ENCODE data around the gene AVPI1.
"Not testable (repeated sequence)": the region's sequence is repeated elsewhere in the genome, so short reads cannot be mapped to it uniquely, and the experiment has no call there.

AVPI1 gene

GRCh38 chr10:97640174-97640867 is 46.7 kb downstream of the AVPI1 start, which contains the start of gene PI4K2A:
TSS of gene PI4K2A (plus strand) at chr10:97640671. CDS start at chr10:97640743, 72 bp downstream.
- DNase-seq, result peak; percentile 99

DNA sequence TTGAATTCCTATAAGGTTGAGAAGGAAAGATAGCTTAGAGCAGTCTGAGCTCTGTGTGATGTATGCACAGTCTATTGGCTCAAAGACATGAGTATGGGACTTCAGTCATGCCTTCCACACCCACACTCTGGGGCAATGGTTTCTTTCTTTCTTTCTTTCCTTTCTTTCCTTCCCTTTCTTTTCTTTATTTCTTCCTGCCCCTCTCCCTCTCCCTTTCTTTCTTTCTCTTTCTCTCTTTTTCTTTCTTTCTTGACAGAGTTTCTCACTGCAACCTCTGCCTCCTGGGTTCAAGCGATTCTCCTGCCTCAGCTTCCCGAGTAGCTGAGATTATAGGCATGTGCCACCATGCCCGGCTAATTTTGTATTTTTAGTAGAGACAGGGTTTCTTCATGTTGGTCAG is 48.0 kb downstream of the AVPI1 start:
- DNase-seq, result not testable (repeated sequence)

DNA sequence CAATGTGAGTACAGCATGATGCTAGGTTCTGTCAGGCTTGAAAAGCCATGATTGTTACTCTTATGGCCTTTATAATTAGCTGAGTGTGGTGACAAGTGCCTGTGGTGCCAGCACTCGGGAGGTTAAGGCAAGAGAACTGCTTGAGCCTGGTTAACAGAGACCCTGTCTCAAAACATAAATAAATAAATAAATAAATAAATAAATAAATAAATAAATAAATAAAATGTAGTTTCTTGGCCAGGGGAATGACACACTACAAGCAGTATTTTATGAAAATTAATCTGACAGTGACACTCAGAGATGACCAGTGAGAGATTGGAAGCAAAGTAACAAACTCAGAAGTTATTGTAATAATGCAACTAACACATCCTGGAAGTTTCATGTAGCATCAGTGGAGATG is 51.5 kb downstream of the AVPI1 start:
- DNase-seq, result no peak

- no peak for DNase-seq
Measured at GRCh38 chr10:97633921-97634320, 53.1 kb downstream of the AVPI1 start.

GRCh38 chr10:97632949-97633884 is 53.8 kb downstream of the AVPI1 start, which contains the start of gene MORN4:
TSS of gene MORN4 (minus strand) at chr10:97633500. CDS start at chr10:97619653, 13,847 bp downstream.
- DNase-seq, result peak; percentile 88

GRCh38 chr10:97631098-97631497 is 55.9 kb downstream of the AVPI1 start:
- DNase-seq, result no peak

DNA sequence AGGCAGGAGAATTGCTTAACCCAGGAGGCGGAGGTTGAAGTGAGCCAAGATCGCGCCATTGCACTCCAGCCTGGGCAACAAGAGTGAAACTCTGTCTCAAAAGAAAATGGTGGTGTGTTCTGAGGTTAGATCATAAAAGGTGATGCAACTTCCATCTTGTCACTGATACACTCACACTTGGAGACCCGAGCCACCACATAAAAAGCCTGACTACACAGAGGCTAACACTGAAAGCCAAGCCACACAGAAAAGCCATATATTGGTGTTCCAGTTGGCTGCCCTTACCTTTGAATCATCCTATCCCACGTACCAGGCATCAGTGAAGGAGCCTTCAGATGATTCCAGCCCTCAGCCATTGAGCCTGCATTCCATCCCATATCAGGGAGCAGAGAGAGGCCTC is 57.8 kb downstream of the AVPI1 start:
- no peak for DNase-seq

DNA sequence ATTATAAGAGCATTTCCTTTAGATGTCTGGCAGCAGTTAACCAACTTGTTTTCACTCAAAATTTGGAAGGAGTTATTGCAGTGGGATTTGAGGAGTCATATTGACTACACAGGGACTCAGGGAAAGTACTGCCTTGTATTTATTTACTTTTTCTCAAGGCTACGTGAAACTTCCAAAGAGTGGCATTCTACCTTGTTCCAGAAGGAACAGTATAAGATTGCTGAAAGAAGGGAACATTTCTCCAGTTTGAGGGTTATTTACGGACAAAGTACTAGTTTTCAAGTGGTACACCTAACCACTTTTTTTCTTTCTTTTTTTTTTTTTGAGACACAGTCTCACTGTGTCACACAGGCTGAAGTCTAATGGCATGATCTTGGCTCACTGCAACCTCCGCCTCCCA is 58.8 kb downstream of the AVPI1 start:
- DNase-seq, result no peak

DNA sequence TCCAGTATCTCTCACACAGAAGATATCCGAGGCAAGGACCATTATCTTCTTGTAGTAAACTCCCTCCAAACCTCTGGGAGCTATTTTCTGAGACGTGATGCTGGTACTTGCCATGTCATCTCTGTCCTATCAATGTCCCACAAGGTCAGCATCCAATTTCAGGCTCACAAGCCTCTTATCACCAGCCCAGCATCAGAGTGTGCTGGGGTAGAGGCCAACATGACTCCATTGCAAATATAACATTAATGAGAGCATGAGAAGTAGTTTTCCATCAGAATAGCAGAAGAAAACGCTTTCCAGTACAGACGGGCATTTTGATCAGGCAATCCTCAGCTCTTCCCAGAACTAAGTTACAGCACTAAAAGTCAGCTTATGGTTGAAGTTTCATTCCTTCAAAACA is 59.3 kb downstream of the AVPI1 start:
- no peak for DNase-seq

All from activated CD4-positive, alpha-beta T cell treated with anti-CD3 and anti-CD28 coated beads, Interleukin-2, amount 50 U/mL, for 4 hours (primary cell).